ENCODE data around the gene CNTN1.

CNTN1 gene

DNA sequence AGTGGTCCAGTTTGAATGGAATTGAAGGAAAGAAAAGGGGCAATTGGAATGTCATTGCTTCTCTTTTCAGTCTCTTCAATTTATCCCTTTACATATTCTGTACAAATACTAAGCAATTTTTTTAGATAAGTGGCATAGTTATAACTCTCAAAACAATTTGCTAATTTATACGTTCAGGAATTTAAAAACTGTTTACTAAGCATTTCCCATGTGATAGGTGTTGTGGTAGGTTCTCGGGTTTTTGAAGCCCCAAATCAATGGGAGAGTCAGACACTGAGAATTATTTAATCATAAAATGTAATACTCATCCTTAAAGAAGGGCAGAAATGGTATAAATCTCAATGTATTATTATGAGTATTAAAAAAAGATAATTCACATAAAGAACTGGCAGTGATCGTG is 197.1 kb downstream of the CNTN1 start:
- no peak for DNase-seq
- TF ChIP-seq POLR2A (IDR thresholded peaks at IDR 0.05; ENCODE audit: low read length) = no peak
- TF ChIP-seq GATA1 (IDR thresholded peaks at IDR 0.05; ENCODE audit: low read depth, low read length) = no peak

DNA sequence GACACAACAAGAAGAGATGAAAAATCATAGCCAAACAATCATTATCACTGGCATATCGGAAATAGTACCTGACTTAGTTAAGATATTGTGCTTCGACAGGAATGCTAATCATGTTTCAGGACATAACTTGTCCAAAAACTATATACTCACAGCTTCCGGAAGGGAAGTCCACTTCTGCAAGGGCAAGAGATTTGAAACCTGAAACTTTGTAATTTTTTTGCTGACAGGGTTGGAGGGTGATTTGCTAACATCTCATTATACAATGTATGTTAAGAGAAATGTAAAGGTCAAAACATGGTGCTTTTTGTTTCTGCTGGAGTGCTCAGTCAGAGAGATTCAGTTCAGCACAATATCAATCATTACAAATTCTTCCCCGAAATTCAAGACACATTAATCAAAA is 200.3 kb downstream of the CNTN1 start:
- TF ChIP-seq GATA1 (IDR thresholded peaks at IDR 0.05; ENCODE audit: low read depth, low read length) = no peak
- TF ChIP-seq POLR2A (IDR thresholded peaks at IDR 0.05; ENCODE audit: low read length) = no peak
- DNase-seq = no peak

DNA sequence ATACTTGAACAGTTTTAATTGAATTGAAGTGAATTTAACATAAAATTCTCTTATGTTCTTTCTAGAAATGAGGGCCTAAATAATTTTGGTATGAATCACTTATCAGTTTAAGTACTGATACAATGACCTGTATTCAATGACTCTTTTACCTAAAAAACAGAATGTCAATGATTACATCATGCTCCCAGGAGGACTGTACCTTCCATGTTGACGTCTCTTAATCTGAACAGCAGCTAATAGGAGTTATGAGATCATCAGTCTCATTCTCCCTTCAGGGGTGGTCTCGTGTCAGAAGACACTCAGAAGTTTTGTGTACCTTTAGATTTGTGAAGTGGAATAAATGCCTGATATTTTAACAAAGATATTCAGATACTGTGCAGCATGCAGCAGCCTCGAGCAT is 206.3 kb downstream of the CNTN1 start:
- no peak for TF ChIP-seq GATA1 (IDR thresholded peaks at IDR 0.05; ENCODE audit: low read depth, low read length)
- no peak for TF ChIP-seq POLR2A (IDR thresholded peaks at IDR 0.05; ENCODE audit: low read length)
- no peak for DNase-seq

DNA sequence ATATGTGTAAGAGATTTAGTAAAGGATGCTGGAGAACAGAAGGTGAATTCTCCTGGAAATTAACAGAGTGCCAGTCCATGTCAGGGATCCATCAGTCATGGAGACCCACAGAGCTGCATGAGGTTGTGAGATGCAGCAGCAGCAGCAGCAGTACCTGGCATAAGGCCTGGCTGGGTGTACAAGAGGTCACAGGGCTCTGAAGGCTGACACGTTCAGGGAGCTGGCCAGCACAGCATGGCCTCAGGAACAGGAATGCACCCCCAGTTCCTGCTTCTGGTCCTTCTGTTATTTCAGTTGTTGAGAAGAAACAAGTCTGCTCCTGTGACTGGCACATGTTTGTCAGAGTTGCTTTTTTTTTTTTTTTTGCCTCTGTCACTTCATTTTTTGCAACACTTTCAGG is 210.8 kb downstream of the CNTN1 start:
- TF ChIP-seq POLR2A (IDR thresholded peaks at IDR 0.05; ENCODE audit: low read length) = no peak
- TF ChIP-seq GATA1 (IDR thresholded peaks at IDR 0.05; ENCODE audit: low read depth, low read length) = no peak

DNA sequence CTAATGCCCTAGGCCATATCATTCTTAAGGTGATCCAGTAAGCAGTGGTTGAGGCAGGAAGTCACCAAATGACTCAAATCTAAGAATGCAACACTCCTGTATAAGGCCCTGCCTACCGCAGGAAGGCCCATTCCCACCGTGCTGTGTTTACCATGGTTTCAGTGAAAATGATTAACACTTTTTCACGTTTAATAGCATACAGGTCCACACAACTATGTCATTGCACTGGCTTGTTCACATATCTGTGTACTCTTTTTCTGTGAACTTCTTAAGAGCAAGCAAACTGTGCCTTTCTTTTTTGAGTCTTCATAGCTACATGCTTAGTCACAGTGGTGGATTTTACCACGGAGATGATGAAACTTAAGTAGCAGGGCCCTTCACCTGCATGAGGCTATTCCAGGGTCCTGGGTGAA is 214.9 kb downstream of the CNTN1 start:
- DNase-seq = no peak
- TF ChIP-seq POLR2A (IDR thresholded peaks at IDR 0.05; ENCODE audit: low read length) = no peak
- TF ChIP-seq GATA1 (IDR thresholded peaks at IDR 0.05; ENCODE audit: low read depth, low read length) = no peak

More for the DNA sequence above, 210.8 kb downstream of the CNTN1 start:
- DNase-seq = no peak

DNA sequence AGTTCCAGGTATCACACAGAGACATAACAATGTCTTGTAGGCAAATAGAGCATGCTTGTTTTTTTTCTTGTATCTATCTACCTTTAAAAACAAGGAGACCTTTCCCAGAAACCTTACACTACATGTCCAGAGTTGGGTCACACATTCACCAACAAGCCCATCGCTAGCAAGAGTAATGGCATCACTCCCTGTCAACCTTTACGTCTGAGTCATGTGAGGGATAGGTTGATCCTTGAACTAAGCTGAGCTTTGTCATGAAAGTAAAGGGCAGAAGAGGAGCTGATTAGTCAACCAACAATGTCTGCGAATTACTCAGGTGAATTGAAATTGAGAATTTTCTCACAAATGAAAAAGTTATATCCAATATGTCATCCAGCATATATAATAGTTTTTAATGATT is 219.4 kb downstream of the CNTN1 start:
- TF ChIP-seq GATA1 (IDR thresholded peaks at IDR 0.05; ENCODE audit: low read depth, low read length) = no peak
- no peak for TF ChIP-seq POLR2A (IDR thresholded peaks at IDR 0.05; ENCODE audit: low read length)
- no peak for DNase-seq

DNA sequence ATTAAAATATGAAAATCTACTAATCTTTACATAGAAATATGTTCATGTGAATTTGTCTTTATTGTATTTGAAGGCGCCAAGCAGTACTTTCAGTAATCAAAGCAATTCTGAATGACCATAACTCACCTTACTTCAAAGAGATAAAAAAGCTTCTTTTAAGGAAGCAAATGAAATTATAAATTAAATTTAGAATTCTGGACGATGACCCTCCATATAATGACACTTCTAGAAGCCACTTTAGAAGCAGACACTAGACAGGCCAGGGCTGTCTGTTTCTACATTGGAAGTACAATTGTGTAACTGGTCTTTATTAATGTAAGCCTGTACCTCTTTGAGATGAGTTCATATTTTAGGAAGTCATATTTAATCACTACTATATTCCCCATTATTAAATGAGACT is 222.9 kb downstream of the CNTN1 start:
- TF ChIP-seq GATA1 (IDR thresholded peaks at IDR 0.05; ENCODE audit: low read depth, low read length) = no peak
- TF ChIP-seq POLR2A (IDR thresholded peaks at IDR 0.05; ENCODE audit: low read length) = no peak
- DNase-seq = no peak

DNA sequence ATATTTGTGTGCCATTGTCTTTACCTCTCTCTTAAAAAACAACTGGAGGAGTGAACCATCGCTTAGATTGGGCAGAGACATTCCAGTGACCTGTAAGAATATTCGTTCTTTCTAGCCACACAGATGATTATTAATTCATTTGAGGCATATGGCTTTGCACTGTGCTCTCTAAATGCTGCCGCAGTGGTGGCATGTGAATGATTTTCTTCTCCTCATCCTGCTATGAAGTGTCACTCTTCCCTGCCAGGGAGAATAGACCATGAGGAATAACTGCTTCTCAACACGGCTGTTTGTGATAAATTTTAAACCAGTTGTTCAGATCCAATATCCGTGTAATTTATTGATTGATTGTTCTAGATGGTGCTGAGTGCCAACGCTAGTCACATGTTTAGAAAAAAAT is 225.3 kb downstream of the CNTN1 start:
- DNase-seq = no peak
- no peak for TF ChIP-seq POLR2A (IDR thresholded peaks at IDR 0.05; ENCODE audit: low read length)
- no peak for TF ChIP-seq GATA1 (IDR thresholded peaks at IDR 0.05; ENCODE audit: low read depth, low read length)

DNA sequence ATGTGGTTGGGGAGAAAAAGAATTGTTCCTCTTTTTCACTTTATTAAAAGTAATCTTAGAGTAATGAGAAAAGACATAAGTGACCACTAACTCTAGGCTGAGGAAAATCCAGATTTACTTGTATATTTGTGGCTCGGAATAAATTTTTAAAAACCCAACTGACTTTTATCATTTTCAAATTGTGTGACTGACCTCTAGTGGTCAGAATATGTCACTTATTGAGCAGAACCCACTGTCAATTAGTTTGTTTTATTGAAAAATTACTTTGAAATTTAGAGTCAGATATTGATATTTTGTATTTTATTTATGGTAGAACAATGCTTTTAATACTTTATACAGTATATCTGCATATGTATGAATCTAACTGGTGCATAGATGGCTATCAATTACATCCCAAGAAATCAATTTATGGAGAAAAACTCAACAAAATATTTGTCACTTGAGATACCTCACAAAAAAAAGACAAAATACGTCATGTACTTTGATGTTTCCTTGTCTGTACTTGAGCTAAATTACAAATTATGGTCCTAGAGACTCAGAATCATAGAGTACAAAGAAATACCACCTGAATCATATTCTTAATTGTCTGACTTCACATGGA is 229.4 kb downstream of the CNTN1 start:
- DNase-seq = peak; percentile 1 to 23
- TF ChIP-seq POLR2A (IDR thresholded peaks at IDR 0.05; ENCODE audit: low read length) (no peak), GATA1 (IDR thresholded peaks at IDR 0.05; ENCODE audit: low read depth, low read length) (no peak)

DNA sequence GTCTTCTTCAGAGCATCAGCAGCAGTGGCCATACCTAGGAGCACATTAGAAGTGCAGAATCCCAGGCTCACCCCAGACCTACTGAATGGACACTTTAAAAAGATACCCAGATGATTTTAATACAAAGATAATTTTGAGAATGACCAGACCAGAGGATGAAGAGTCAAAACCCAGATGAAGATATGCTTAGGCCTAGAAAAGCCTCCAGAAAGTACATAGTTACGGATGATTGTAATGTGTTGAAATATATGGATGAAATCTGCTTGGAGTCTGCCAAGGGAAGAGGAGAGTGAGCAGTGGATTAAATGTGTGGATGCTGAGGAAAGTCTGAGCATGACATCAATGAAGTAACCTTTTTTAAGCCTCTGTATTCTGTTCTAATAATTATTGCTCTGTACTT is 245.7 kb downstream of the CNTN1 start:
- TF ChIP-seq GATA1 (IDR thresholded peaks at IDR 0.05; ENCODE audit: low read depth, low read length) (no peak), POLR2A (IDR thresholded peaks at IDR 0.05; ENCODE audit: low read length) (no peak)
- no peak for DNase-seq

DNA sequence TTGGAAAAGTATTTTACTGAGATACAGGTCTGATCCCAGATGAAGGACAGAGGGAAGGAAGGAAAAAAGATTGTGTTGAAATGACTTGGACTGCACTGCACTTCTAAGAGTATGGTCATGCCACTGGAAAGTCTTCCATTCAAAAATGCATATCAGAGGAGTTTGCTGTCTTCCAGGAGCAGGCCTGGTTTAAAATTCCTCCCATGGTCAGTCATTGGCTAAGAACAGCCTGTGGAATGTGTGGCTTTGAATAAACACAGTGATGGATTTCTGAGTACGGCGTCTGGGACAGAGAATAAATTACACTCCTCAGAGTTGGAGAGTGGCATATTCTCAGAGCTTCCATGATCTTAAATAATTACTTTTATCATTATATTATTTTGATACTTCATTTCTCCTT is 250.1 kb downstream of the CNTN1 start:
- no peak for TF ChIP-seq GATA1 (IDR thresholded peaks at IDR 0.05; ENCODE audit: low read depth, low read length)
- no peak for TF ChIP-seq POLR2A (IDR thresholded peaks at IDR 0.05; ENCODE audit: low read length)
- no peak for DNase-seq

DNA sequence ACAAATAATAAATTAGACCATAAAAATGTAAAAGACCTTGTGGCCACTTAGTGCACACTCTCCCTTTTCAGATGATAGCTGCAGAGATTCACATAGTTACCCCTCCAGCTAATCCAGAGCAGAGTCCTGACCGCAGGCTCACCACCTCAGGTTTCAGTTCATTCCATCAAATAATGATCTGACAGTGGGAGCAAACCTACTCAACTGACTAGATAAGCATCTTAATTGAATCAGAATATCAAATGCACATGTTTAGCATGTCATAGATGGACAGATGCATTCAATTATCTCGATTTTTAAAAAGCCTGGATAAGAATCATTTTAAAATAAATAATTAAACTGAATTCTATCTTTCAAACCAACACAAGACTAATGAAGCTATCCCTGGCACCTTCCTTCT is 253.5 kb downstream of the CNTN1 start:
- TF ChIP-seq POLR2A (IDR thresholded peaks at IDR 0.05; ENCODE audit: low read length) (no peak), GATA1 (IDR thresholded peaks at IDR 0.05; ENCODE audit: low read depth, low read length) (no peak)
- no peak for DNase-seq

DNA sequence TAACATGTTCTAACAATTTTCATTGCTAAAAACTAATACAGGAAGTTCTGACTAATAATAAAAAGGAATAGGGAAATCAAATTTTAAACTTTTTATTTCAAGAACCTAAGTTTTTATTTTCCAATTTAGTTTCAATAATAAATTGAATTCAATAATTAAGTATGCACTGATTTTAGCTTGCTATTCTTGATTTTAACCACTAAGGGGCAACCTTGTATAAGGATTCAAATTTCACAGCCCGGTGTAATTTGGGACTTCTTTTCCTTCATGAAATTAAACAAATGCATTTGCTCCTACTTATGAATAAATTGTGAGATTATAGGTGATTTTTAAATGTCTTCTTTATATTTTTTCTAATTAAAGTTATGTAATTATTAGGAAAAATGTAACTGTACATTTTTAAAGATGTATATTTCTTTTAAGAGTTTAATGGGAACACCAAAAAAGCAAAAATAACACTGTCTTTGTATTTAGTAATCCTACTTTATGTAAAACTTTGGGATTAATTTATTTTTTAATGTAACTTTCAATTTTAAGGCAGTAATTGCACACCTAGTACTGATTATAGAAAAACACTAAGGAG is 254.5 kb downstream of the CNTN1 start:
- no peak for TF ChIP-seq POLR2A (IDR thresholded peaks at IDR 0.05; ENCODE audit: low read length)
- no peak for TF ChIP-seq GATA1 (IDR thresholded peaks at IDR 0.05; ENCODE audit: low read depth, low read length)
- DNase-seq = peak; percentile 13 to 54

DNA sequence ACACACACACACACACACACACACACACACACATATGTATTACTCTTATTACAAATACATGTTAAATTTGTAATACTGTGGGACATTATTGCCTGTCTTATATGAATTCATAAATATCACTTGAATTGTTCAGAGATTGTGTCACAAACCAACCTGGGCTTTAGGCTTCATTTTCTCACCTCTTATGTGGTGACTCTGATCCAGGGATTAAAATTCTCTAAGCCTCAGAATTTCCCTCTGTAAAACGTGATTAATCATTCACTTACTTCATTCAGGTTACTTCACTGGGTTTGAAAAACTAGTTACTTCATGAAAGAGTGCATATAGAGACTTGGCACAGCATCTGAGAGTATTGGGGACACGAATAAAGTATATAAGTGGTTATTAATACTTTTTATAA is 255.6 kb downstream of the CNTN1 start:
- DNase-seq = no peak
- TF ChIP-seq POLR2A (IDR thresholded peaks at IDR 0.05; ENCODE audit: low read length) (no peak), GATA1 (IDR thresholded peaks at IDR 0.05; ENCODE audit: low read depth, low read length) (no peak)

DNA sequence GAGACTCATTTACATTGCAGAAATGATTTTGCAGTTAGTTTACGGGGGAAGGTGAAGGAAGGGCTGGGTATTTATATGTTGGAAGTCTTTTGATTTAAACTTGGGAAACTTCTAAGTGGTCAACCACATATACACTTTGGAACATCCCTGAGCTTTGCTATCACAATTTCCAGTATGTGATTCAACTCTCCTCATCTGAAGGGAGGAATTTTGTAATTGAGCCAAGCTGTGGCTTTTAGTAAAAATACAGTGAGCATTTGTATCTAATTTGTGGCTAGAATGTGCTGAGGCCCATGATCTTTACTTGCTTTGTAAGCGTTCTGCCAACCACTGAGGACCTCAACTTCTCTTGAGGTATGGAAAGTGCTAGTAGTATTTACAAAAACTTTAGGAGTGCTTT is 260.8 kb downstream of the CNTN1 start:
- no peak for DNase-seq
- TF ChIP-seq POLR2A (IDR thresholded peaks at IDR 0.05; ENCODE audit: low read length) (no peak), GATA1 (IDR thresholded peaks at IDR 0.05; ENCODE audit: low read depth, low read length) (no peak)
